Stimulated activated CD4-positive, alpha-beta T cell treated with anti-CD3 and anti-CD28 coated beads, Interleukin-12 subunit alpha, Interleukin-12 subunit beta, amount 100 ng/mL, for 48 hours (primary cell): Measurements from ENCODE around the gene OR12D1.
"Not testable (repeated sequence)": the region's sequence is repeated elsewhere in the genome, so short reads cannot be mapped to it uniquely, and the experiment has no call there.

Experiments used
- DNase-seq, 3 donors: peaks; one replicate each; pipeline ENCODE4 v3.0.0-alpha.2; 2020; ENCODE audit warnings: low read depth in 2 of 3, low spot score in 1 of 3

OR12D1 gene

GRCh38 chr6:29414588-29414987 lies at the start of gene OR12D1:
OR12D1 (plus strand) TSS chr6:29414928.
- no peak for DNase-seq

GRCh38 chr6:29368765-29369164 lies 46.0 kb upstream of the OR12D1 start, which contains the start of gene OR5V1:
OR5V1 (minus strand) TSS chr6:29368865; CDS start chr6:29356195, 12,670 bp downstream.
- DNase-seq: no peak

DNA sequence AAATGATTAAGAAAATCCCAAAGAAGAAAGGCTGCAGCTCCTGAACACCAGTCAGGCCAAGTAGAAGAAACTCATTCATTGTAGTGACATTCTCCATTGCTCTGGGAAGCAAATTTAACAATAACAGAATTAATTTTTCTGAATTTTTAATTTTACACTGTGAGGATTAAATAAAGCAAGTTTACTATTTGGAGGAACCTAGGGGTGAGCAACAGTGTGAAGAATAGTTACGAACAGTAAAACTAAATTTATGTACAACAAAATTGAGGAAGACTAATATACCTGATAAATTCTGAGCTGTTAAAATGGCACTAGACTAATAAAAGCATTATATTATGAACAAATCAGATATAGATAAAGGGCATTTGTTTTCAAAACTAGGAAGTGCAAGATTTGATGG lies 39.5 kb upstream of the OR12D1 start, which contains the start of gene OR12D3:
TSS of gene OR12D3 (minus strand) at position 101 of the 400 bp plus-strand sequence. CDS start at position 97, 4 bp downstream.
- no peak for DNase-seq

- DNase-seq: no peak
These were observed 38.7 kb upstream of the OR12D1 start for GRCh38 chr6:29376003-29376402.

DNA sequence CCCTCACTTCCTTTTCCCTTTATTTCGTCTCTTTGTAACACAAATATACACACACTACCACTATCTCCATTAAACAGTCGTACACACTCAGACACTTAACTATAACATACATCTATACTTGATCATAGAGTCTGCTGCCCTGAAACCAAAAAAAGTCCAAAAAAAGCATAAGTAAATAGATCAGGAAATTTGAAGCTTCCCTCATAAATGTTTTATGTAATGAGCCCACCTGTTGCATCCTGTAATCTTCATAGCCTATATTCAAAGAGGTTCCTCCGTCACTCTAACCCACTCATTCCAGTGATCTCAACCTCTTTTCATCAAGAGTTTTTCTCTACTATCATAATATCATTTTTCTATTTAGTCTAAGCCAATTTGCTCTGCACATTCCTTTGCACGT lies 26.2 kb upstream of the OR12D1 start:
- no peak for DNase-seq

GRCh38 chr6:29395331-29395730 lies 19.4 kb upstream of the OR12D1 start, which contains the start of gene OR12D2:
OR12D2 (plus strand) TSS chr6:29395631; CDS start chr6:29396700, 1,069 bp downstream.
- no peak for DNase-seq

- DNase-seq: no peak
These were observed 15.2 kb upstream of the OR12D1 start for GRCh38 chr6:29399525-29399924.

DNA sequence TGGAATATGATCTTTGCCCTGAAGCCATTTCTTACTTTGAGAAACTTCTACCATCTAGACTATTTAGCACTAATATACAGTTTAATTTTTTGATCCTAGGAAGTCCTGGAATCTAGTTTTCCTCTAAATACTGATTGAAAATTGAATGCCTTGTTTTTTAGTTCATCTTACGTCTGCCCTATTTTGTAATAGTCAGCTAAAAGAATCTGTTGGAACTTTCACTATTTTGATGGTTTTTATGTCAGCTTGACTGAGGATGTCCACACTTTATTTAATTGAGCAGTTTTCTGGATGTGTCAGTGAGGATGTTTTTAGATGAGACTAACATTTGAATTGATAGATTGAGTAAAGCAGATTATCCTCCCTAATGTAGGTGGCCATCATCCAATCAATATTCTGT lies 10.9 kb upstream of the OR12D1 start:
- DNase-seq: no peak

GRCh38 chr6:29419516-29419915 lies 4.8 kb downstream of the OR12D1 start:
- no peak for DNase-seq

- no peak for DNase-seq
These were observed 9.4 kb downstream of the OR12D1 start for GRCh38 chr6:29424168-29424567.

DNA sequence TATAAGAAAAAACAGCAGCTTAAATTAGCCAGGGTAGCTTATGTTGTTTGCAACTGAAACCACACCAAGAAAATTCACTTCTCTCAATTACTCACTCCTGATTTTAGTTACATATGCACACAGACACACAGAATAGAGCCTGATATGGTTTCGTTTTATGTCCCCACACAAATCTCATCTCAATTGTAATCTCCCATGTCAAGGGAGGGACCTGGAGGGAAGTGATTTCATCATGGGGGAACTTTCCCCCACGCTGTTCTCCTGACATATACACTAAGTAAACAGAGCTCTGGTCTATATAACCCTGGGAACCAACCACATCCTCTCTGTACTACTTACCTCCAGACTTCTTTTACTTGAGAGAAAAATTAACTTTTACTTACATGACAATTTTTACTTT lies 9.8 kb downstream of the OR12D1 start:
- DNase-seq: no peak

DNA sequence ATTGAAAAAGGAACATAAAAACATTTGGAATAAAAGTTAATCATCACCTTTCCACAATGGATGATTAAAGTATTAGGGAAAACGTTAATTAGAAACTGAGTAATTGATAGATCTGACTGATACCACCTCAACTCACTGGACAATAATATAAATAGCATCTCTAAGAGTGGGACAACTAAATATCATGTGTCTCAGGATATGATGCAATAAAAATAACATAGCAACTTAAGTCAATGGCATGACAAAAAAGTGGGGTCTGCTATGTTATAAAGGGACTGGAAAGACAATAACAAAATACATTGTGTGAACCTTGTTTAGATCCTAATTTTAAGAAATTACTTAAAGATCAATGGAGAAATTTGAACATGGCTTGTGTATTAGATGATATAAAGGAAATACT lies 10.3 kb downstream of the OR12D1 start:
- no peak for DNase-seq

DNA sequence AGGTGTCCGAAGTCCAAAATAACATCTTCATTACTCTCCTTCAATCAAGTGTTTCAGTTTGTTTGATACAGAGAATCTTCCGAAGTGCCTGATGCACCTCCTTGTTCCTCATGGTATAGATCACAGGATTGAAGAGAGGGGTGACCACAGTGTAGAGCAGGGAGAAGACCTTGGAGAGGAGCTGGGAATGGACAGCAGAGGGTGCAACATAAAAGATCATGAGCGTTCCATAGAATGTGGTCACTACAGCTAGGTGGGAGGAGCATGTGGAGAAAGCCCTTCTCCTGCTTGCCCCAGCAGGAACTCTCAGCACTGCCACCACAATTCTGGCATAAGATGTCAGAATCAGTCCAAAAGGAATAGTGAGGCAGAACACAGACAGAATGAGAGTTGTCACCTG lies 11.9 kb downstream of the OR12D1 start:
- no peak for DNase-seq

DNA sequence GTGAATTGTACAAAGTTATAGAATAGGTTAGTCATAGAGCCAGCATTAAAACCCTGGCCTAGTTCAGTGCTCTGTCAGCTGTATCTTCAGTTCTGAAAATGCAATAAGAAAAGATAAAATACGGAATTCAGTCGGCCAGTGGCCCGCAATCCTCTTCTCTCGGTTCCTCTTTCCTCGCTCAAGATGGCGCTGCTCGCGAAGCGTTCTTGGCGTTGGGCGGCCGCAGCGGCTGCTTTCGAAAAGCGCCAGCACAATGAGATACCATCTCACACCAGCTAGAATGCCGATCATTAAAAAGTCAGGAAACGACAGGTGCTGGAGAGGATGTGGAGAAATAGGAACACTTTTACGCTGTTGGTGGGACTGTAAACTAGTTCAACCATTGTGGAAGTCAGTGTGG lies 22.0 kb downstream of the OR12D1 start:
- DNase-seq: not testable (repeated sequence)

- no peak for DNase-seq
These were observed 24.3 kb downstream of the OR12D1 start, which contains the start of gene OR10C1 for GRCh38 chr6:29439006-29439405. OR10C1 (plus strand) TSS chr6:29439306; CDS start chr6:29440016, 710 bp downstream.

DNA sequence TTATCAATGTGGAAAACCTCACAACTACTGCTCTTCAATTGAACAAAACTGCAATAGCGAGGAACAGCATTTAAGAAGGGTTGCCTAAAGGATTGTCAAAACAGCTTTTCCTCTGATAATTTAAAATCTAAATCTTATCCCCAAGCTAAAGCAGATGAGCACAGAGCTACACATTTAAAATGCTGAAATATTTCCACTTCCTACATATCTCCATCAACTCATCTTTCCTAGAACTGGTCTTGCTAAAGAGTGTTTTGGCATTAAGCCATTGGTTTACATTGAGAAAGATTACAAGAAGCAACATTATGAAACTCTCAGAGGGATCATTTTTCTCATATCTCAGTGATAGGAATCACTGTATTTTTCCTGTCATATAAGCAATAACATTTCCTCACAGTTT lies 28.0 kb downstream of the OR12D1 start:
- DNase-seq: no peak

DNA sequence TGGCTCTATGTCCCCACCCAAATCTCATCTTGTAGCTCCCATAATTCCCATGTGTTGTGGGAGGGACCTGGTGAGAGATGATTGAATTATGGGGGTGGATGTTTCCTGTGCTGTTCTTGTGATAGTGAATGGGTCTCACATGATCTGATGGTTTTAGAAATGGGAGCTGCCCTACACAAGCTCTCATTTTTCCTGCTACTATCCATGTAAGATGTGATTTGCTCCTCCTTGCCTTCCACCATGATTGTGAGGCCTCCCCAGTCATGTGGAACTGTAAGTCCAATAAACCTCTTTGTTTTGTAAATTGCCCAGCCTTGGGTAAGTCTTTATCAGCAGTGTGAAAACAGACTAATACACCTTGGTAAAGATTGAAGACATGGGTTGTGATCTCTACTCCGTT lies 29.3 kb downstream of the OR12D1 start:
- DNase-seq: not testable (repeated sequence)

GRCh38 chr6:29447670-29448069 lies 32.9 kb downstream of the OR12D1 start:
- no peak for DNase-seq

GRCh38 chr6:29451471-29452193 lies 36.9 kb downstream of the OR12D1 start:
- DNase-seq: no peak

DNA sequence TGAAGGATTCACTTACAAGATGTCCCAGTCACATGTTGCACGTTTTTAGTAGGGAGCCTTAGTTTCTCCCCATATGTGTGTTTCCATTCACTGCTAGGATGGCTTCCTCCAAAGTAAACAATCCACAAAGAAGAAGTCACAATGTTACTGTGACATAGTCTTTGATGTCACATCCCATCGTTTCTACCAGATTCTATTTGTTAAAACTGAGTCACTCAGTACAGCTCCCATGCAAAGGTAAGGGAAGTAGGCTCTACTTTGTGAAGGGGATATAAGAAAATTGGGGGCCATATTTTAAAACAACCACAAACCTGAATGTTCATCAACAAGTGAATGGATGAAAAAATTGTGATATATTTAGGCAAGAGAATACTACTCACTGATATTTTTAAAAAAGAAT lies 42.2 kb downstream of the OR12D1 start, which contains the start of the genes OR11A1 and OR2H1:
TSS of gene OR11A1 (minus strand) at position 101 of the 400 bp plus-strand sequence. CDS start 29,430 bp downstream, outside the sequence.
TSS of gene OR2H1 (plus strand) at position 185 of the 400 bp plus-strand sequence. CDS start 4,615 bp downstream, outside the sequence.
- no peak for DNase-seq

- no peak for DNase-seq
These were observed 46.5 kb downstream of the OR12D1 start for GRCh38 chr6:29461021-29461814.

DNA sequence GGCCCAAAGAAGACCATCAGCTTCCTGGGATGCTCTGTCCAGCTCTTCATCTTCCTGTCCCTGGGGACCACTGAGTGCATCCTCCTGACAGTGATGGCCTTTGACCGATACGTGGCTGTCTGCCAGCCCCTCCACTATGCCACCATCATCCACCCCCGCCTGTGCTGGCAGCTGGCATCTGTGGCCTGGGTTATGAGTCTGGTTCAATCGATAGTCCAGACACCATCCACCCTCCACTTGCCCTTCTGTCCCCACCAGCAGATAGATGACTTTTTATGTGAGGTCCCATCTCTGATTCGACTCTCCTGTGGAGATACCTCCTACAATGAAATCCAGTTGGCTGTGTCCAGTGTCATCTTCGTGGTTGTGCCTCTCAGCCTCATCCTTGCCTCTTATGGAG lies 47.3 kb downstream of the OR12D1 start:
- DNase-seq: no peak
